HCT116 (cell line): Measurements from ENCODE around the gene THSD7B. TPM values are rescaled to one million over a fixed set of nuclear protein-coding genes. Genes with fewer than 3 reads are reported as not detected.

Source experiments
- ATAC-seq: fragments of 200-7000 bp; cut with Tn5 transposase; 2 replicates; pipeline ENCODE4 v1.9.1; 2020; ENCODE audit warnings: mild to moderate bottlenecking, moderate library complexity
- BruUV-seq: library from RNA; stranded (reverse); fragments of 400-500 nt; replicated peaks from 2 replicates; lab custom pipeline; 2021; lab: Mats Ljungman, UMichigan
- CTCF ChIA-PET: fragments of 300-600 bp; sonication (Branson Sonifier 250); formaldehyde crosslinking; loops from one replicate; lab custom pipeline; 2021; ENCODE audit warnings: antibody characterized with exemption; lab: Charles Lee
- POLR2A ChIA-PET: fragments of 300-600, 350-600 bp; sonication (Branson Sonifier 250); formaldehyde crosslinking; loops from one replicate; lab custom pipeline; 2021; ENCODE audit warnings: antibody characterized with exemption; lab: Charles Lee
- RAD21 ChIA-PET, 2 experiments: fragments of 300-600 bp; sonication (Branson Sonifier 250); formaldehyde crosslinking; loops; one replicate each; lab custom pipeline; 2023; ENCODE audit warnings: low total read pairs in 2 of 2; ENCODE audit not compliant: uncharacterized antibody in 2 of 2, unreplicated experiment in 2 of 2, low non-redundant PET in 1 of 2; lab: Charles Lee
- DNase-seq: peaks from one replicate; pipeline ENCODE4 v3.0.0-alpha.2; 2010; ENCODE audit warnings: low read depth, low spot score
- H2AFZ ChIP-seq: fragments of 200-600 bp; shearing (Covaris generic), sonication (generic); 2 replicates; pipeline ENCODE4 v1.6.1; 2017; ENCODE audit warnings: low read depth, mixed run types, mixed read lengths, antibody characterized with exemption, low read length; ENCODE audit not compliant: poor library complexity, severe bottlenecking
- H3K27ac ChIP-seq: 2 replicates; pipeline ENCODE4 v1.5.1; 2012; ENCODE audit warnings: low read depth, low read length
- H3K27me3 ChIP-seq: fragments of 200-600 bp; sonication (generic); 2 replicates; pipeline ENCODE4 v1.6.1; 2016; ENCODE audit warnings: mixed run types, low read length, mixed read lengths; ENCODE audit not compliant: insufficient read depth
- H3K36me3 ChIP-seq, 2 experiments: fragments of 200-500 bp in 1 of 2; fragments of 200-600 bp in 1 of 2; sonication (Bioruptor generic) in 1 of 2; sonication (generic) in 1 of 2; 2 replicates each; pipeline versions ENCODE4 v1.5.1 to v1.6.1; 2014 to 2016; ENCODE audit warnings: low read length in 2 of 2, inconsistent platforms in 1 of 2, mixed read lengths in 1 of 2, mixed run types in 1 of 2; ENCODE audit not compliant: insufficient read depth in 2 of 2, control insufficient read depth in 1 of 2
- H3K4me1 ChIP-seq, 2 experiments: fragments of 200-600 bp in 1 of 2; sonication (generic) in 1 of 2; 2 replicates each; pipeline versions ENCODE4 v1.5.1 to v1.6.1; 2012 to 2017; ENCODE audit warnings: low read length in 2 of 2, inconsistent platforms in 1 of 2, mild to moderate bottlenecking in 1 of 2, mixed read lengths in 1 of 2, mixed run types in 1 of 2, moderate library complexity in 1 of 2; ENCODE audit not compliant: insufficient read depth in 2 of 2, control insufficient read depth in 1 of 2
- H3K4me2 ChIP-seq: fragments of 200-600 bp; sonication (generic); 2 replicates; pipeline ENCODE4 v1.6.1; 2017; ENCODE audit warnings: mixed run types, low read length, mixed read lengths
- H3K4me3 ChIP-seq, 2 experiments: fragments of 200-600 bp in 1 of 2; sonication (generic) in 1 of 2; replicated peaks in 1 of 2; 2 replicates each; pipeline ENCODE4 v1.5.1; 2011 to 2016; ENCODE audit warnings: low read length in 2 of 2, control low read depth in 1 of 2, low read depth in 1 of 2, mild to moderate bottlenecking in 1 of 2, mixed read lengths in 1 of 2, mixed run types in 1 of 2
- H3K79me2 ChIP-seq: fragments of 200-600 bp; sonication (generic); 2 replicates; pipeline ENCODE4 v1.6.1; 2017; ENCODE audit warnings: mild to moderate bottlenecking, mixed run types, low read length, moderate library complexity, mixed read lengths; ENCODE audit not compliant: insufficient read depth
- H3K9ac ChIP-seq: fragments of 200-600 bp; sonication (generic); 2 replicates; pipeline ENCODE4 v1.6.1; 2016; ENCODE audit warnings: low read length, mixed read lengths
- H3K9me2 ChIP-seq: fragments of 200-600 bp; sonication (generic), shearing (Covaris generic); 2 replicates; pipeline ENCODE4 v1.6.1; 2017; ENCODE audit warnings: mixed run types, mild to moderate bottlenecking, moderate library complexity; ENCODE audit not compliant: insufficient read depth
- H3K9me3 ChIP-seq, 2 experiments: fragments of 200-500 bp in 1 of 2; fragments of 200-600 bp in 1 of 2; sonication (Bioruptor generic) in 1 of 2; sonication (generic) in 1 of 2; 2 replicates each; pipeline ENCODE4 v1.6.1; 2014 to 2017; ENCODE audit warnings: low read length in 2 of 2, mixed read lengths in 2 of 2, inconsistent platforms in 1 of 2, low read depth in 1 of 2, mild to moderate bottlenecking in 1 of 2, mixed run types in 1 of 2, moderate library complexity in 1 of 2; ENCODE audit not compliant: control insufficient read depth in 1 of 2, insufficient read depth in 1 of 2
- H4K20me1 ChIP-seq: fragments of 200-600 bp; sonication (generic), shearing (Covaris generic); 2 replicates; pipeline ENCODE4 v1.6.1; 2017; ENCODE audit warnings: mixed run types, mild to moderate bottlenecking, moderate library complexity; ENCODE audit not compliant: insufficient read depth
- ATF3 ChIP-seq: IDR thresholded peaks from 2 replicates; pipeline ENCODE4 v1.6.1; 2012
- CBX3 ChIP-seq: IDR thresholded peaks from 2 replicates; pipeline ENCODE4 v1.6.1; 2012; ENCODE audit warnings: low read depth
- CEBPB ChIP-seq: IDR thresholded peaks from 2 replicates; pipeline ENCODE4 v1.6.1; 2012; ENCODE audit warnings: low read depth
- EGR1 ChIP-seq: IDR thresholded peaks from 2 replicates; pipeline ENCODE4 v1.6.1; 2012; ENCODE audit warnings: low read depth
- EZH2 ChIP-seq: fragments of 200-600 bp; sonication (generic); IDR thresholded peaks from 2 replicates; pipeline ENCODE4 v1.6.1; 2017; ENCODE audit warnings: antibody characterized with exemption, mixed run types
- FOSL1 ChIP-seq: IDR thresholded peaks from 2 replicates; pipeline ENCODE4 v1.6.1; 2012; ENCODE audit warnings: low read depth
- JUND ChIP-seq: IDR thresholded peaks from 2 replicates; pipeline ENCODE4 v1.6.1; 2012
- POLR2AphosphoS5 ChIP-seq: IDR thresholded peaks from 2 replicates; pipeline ENCODE4 v1.6.1; 2011; ENCODE audit warnings: mild to moderate bottlenecking, low read depth, low read length, moderate library complexity
- RAD21 ChIP-seq: IDR thresholded peaks from 2 replicates; pipeline ENCODE4 v1.6.1; 2012; ENCODE audit warnings: low read depth, mild to moderate bottlenecking
- SP1 ChIP-seq: IDR thresholded peaks from 2 replicates; pipeline ENCODE4 v1.6.1; 2012; ENCODE audit warnings: low read depth
- SRF ChIP-seq: IDR thresholded peaks from 2 replicates; pipeline ENCODE4 v1.6.1; 2012; ENCODE audit warnings: low read depth
- ZBTB33 ChIP-seq: IDR thresholded peaks from 2 replicates; pipeline ENCODE4 v1.6.1; 2011; ENCODE audit warnings: mild to moderate bottlenecking, low read length, moderate library complexity; ENCODE audit not compliant: insufficient replicate concordance; ENCODE audit errors: extremely low read depth
- ZFX ChIP-seq: fragments of 450-650 bp; IDR thresholded peaks from 2 replicates; pipeline ENCODE4 v1.6.1; 2017
- ZNF274 ChIP-seq: fragments of 200-500 bp; sonication (Bioruptor generic); IDR thresholded peaks from 2 replicates; pipeline ENCODE4 v1.6.1; 2014; ENCODE audit warnings: mild to moderate bottlenecking, low read depth, low read length, inconsistent platforms
- intact Hi-C: fragments of 100-400 bp; cut with micrococcal nuclease; formaldehyde crosslinking; loops from 2 replicates; pipeline ENCODE4 v1.10.0; 2022
- total RNA-seq: library from RNA; stranded (reverse); gene quantifications from one replicate; pipeline ENCODE4 v1.2.1, GENCODE V29; 2021; ENCODE audit not compliant: unreplicated experiment
- TF ChIP-seq, protein P1 (sequence below): IDR thresholded peaks from 2 replicates; pipeline ENCODE4 v1.6.1; 2012

Gene THSD7B
- total RNA-seq, 1 experiment from 2014 or later, result not detected

DNA sequence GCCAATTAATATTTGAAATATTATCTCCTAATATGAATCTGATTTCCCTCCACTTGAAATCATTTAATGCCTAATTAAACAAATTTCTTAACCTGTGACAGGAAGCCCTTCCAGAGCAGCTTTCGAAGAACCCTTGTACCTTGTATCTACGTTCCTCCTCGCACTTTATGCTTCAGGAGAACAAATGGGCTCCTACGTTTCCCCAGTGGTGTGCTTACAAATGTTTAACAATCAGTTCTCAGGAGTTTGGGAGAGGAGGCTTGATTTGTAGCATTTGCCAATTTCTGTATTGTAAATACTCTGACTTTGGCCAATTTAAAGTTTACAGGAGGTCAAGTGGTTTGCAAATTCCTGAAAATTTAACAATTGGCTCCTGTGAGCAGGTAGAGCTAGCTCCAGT lies 327.8 kb downstream of the THSD7B start:
- POLR2A ChIA-PET, result no interaction called here

GRCh38 chr2:137096187-137096586 lies 330.8 kb downstream of the THSD7B start:
- no peak overlapping the region for H3K27ac ChIP-seq
- DNase-seq (no peak), ATAC-seq (no peak)
- H3K9me3 ChIP-seq, result peaks cover 0 to 8% of the 10 kb centered on the region in 2 experiments; a peak in 1 of 4 replicates
- H3K4me1 ChIP-seq, result no peaks in the 10 kb centered on the region
- no peak overlapping the region for H2AFZ ChIP-seq
- no TSS peak for BruUV-seq
- no peaks in the 10 kb centered on the region for H3K9me2 ChIP-seq
- H4K20me1 ChIP-seq, result no peaks in the 10 kb centered on the region
- RAD21 ChIA-PET, result no interaction called here
- H3K36me3 ChIP-seq, result no peaks in the 10 kb centered on the region
- no peak overlapping the region for H3K9ac ChIP-seq
- intact Hi-C loops, result no loop called here
- H3K4me2 ChIP-seq, result no peak overlapping the region
- H3K79me2 ChIP-seq, result no peaks in the 10 kb centered on the region
- H3K4me3 ChIP-seq, result no peak overlapping the region
- no peaks in the 10 kb centered on the region for H3K27me3 ChIP-seq
- CTCF ChIA-PET, result no interaction called here
- POLR2A ChIA-PET, result no interaction called here
- TF ChIP-seq POLR2AphosphoS5 (no peak), ATF3 (no peak), CBX3 (no peak), EGR1 (no peak), RAD21 (no peak), SRF (no peak), CEBPB (no peak), ZFX (no peak), JUND (no peak)
- TF ChIP-seq, protein P1, sequence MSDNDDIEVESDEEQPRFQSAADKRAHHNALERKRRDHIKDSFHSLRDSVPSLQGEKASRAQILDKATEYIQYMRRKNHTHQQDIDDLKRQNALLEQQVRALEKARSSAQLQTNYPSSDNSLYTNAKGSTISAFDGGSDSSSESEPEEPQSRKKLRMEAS, result no peak

More for the DNA sequence above, 327.8 kb downstream of the THSD7B start:
- intact Hi-C loops, result no loop called here
- no peaks in the 10 kb centered on the region for H3K4me1 ChIP-seq
- no peak overlapping the region for H3K4me2 ChIP-seq
- no peaks in the 10 kb centered on the region for H3K36me3 ChIP-seq
- no peak overlapping the region for H3K27ac ChIP-seq
- H3K27me3 ChIP-seq, result no peaks in the 10 kb centered on the region
- no peaks in the 10 kb centered on the region for H3K9me2 ChIP-seq
- no peak overlapping the region for H2AFZ ChIP-seq
- 0 out of 4 replicates have a peak, but pooled peaks cover 0 to 3% of the 10 kb centered on the region in 2 experiments for H3K9me3 ChIP-seq
- H3K79me2 ChIP-seq, result no peaks in the 10 kb centered on the region
- H3K4me3 ChIP-seq, result no peak overlapping the region
- no peaks in the 10 kb centered on the region for H4K20me1 ChIP-seq
- H3K9ac ChIP-seq, result no peak overlapping the region
- RAD21 ChIA-PET, result no interaction called here
- TF ChIP-seq POLR2AphosphoS5 (no peak), CEBPB (no peak), JUND (no peak), FOSL1 (no peak), ZBTB33 (no peak), ZNF274 (no peak), EZH2 (no peak), CBX3 (no peak), RAD21 (no peak), SP1 (no peak)
- TF ChIP-seq, all 23 proteins: peak for 0
- CTCF ChIA-PET, result no interaction called here
- DNase-seq, result no peak
- ATAC-seq, result no peak
- no TSS peak for BruUV-seq
